HCT116 (cell line): Measurements from ENCODE around the gene USH1C. TPM values are rescaled to one million over a fixed set of nuclear protein-coding genes. Genes with fewer than 3 reads are reported as not detected.

Source experiments
- ATAC-seq: fragments of 200-7000 bp; cut with Tn5 transposase; 2 replicates; pipeline ENCODE4 v1.9.1; 2020; ENCODE audit warnings: mild to moderate bottlenecking, moderate library complexity
- BruUV-seq: library from RNA; stranded (reverse); fragments of 400-500 nt; replicated peaks from 2 replicates; lab custom pipeline; 2021; lab: Mats Ljungman, UMichigan
- CTCF ChIA-PET: fragments of 300-600 bp; sonication (Branson Sonifier 250); formaldehyde crosslinking; loops from one replicate; lab custom pipeline; 2021; ENCODE audit warnings: antibody characterized with exemption; lab: Charles Lee
- POLR2A ChIA-PET: fragments of 300-600, 350-600 bp; sonication (Branson Sonifier 250); formaldehyde crosslinking; loops from one replicate; lab custom pipeline; 2021; ENCODE audit warnings: antibody characterized with exemption; lab: Charles Lee
- RAD21 ChIA-PET, 2 experiments: fragments of 300-600 bp; sonication (Branson Sonifier 250); formaldehyde crosslinking; loops; one replicate each; lab custom pipeline; 2023; ENCODE audit warnings: low total read pairs in 2 of 2; ENCODE audit not compliant: uncharacterized antibody in 2 of 2, unreplicated experiment in 2 of 2, low non-redundant PET in 1 of 2; lab: Charles Lee
- DNase-seq: peaks from one replicate; pipeline ENCODE4 v3.0.0-alpha.2; 2010; ENCODE audit warnings: low read depth, low spot score
- H2AFZ ChIP-seq: fragments of 200-600 bp; shearing (Covaris generic), sonication (generic); 2 replicates; pipeline ENCODE4 v1.6.1; 2017; ENCODE audit warnings: low read depth, mixed run types, mixed read lengths, antibody characterized with exemption, low read length; ENCODE audit not compliant: poor library complexity, severe bottlenecking
- H3K27ac ChIP-seq: 2 replicates; pipeline ENCODE4 v1.5.1; 2012; ENCODE audit warnings: low read depth, low read length
- H3K27me3 ChIP-seq: fragments of 200-600 bp; sonication (generic); 2 replicates; pipeline ENCODE4 v1.6.1; 2016; ENCODE audit warnings: mixed run types, low read length, mixed read lengths; ENCODE audit not compliant: insufficient read depth
- H3K36me3 ChIP-seq, 2 experiments: fragments of 200-500 bp in 1 of 2; fragments of 200-600 bp in 1 of 2; sonication (Bioruptor generic) in 1 of 2; sonication (generic) in 1 of 2; 2 replicates each; pipeline versions ENCODE4 v1.5.1 to v1.6.1; 2014 to 2016; ENCODE audit warnings: low read length in 2 of 2, inconsistent platforms in 1 of 2, mixed read lengths in 1 of 2, mixed run types in 1 of 2; ENCODE audit not compliant: insufficient read depth in 2 of 2, control insufficient read depth in 1 of 2
- H3K4me1 ChIP-seq, 2 experiments: fragments of 200-600 bp in 1 of 2; sonication (generic) in 1 of 2; 2 replicates each; pipeline versions ENCODE4 v1.5.1 to v1.6.1; 2012 to 2017; ENCODE audit warnings: low read length in 2 of 2, inconsistent platforms in 1 of 2, mild to moderate bottlenecking in 1 of 2, mixed read lengths in 1 of 2, mixed run types in 1 of 2, moderate library complexity in 1 of 2; ENCODE audit not compliant: insufficient read depth in 2 of 2, control insufficient read depth in 1 of 2
- H3K4me2 ChIP-seq: fragments of 200-600 bp; sonication (generic); 2 replicates; pipeline ENCODE4 v1.6.1; 2017; ENCODE audit warnings: mixed run types, low read length, mixed read lengths
- H3K4me3 ChIP-seq, 2 experiments: fragments of 200-600 bp in 1 of 2; sonication (generic) in 1 of 2; replicated peaks in 1 of 2; 2 replicates each; pipeline ENCODE4 v1.5.1; 2011 to 2016; ENCODE audit warnings: low read length in 2 of 2, control low read depth in 1 of 2, low read depth in 1 of 2, mild to moderate bottlenecking in 1 of 2, mixed read lengths in 1 of 2, mixed run types in 1 of 2
- H3K79me2 ChIP-seq: fragments of 200-600 bp; sonication (generic); 2 replicates; pipeline ENCODE4 v1.6.1; 2017; ENCODE audit warnings: mild to moderate bottlenecking, mixed run types, low read length, moderate library complexity, mixed read lengths; ENCODE audit not compliant: insufficient read depth
- H3K9ac ChIP-seq: fragments of 200-600 bp; sonication (generic); 2 replicates; pipeline ENCODE4 v1.6.1; 2016; ENCODE audit warnings: low read length, mixed read lengths
- H3K9me2 ChIP-seq: fragments of 200-600 bp; sonication (generic), shearing (Covaris generic); 2 replicates; pipeline ENCODE4 v1.6.1; 2017; ENCODE audit warnings: mixed run types, mild to moderate bottlenecking, moderate library complexity; ENCODE audit not compliant: insufficient read depth
- H3K9me3 ChIP-seq, 2 experiments: fragments of 200-500 bp in 1 of 2; fragments of 200-600 bp in 1 of 2; sonication (Bioruptor generic) in 1 of 2; sonication (generic) in 1 of 2; 2 replicates each; pipeline ENCODE4 v1.6.1; 2014 to 2017; ENCODE audit warnings: low read length in 2 of 2, mixed read lengths in 2 of 2, inconsistent platforms in 1 of 2, low read depth in 1 of 2, mild to moderate bottlenecking in 1 of 2, mixed run types in 1 of 2, moderate library complexity in 1 of 2; ENCODE audit not compliant: control insufficient read depth in 1 of 2, insufficient read depth in 1 of 2
- H4K20me1 ChIP-seq: fragments of 200-600 bp; sonication (generic), shearing (Covaris generic); 2 replicates; pipeline ENCODE4 v1.6.1; 2017; ENCODE audit warnings: mixed run types, mild to moderate bottlenecking, moderate library complexity; ENCODE audit not compliant: insufficient read depth
- ATF3 ChIP-seq: IDR thresholded peaks from 2 replicates; pipeline ENCODE4 v1.6.1; 2012
- CEBPB ChIP-seq: IDR thresholded peaks from 2 replicates; pipeline ENCODE4 v1.6.1; 2012; ENCODE audit warnings: low read depth
- ELF1 ChIP-seq: IDR thresholded peaks from 2 replicates; pipeline ENCODE4 v1.6.1; 2012; ENCODE audit warnings: low read depth, borderline replicate concordance
- FOSL1 ChIP-seq: IDR thresholded peaks from 2 replicates; pipeline ENCODE4 v1.6.1; 2012; ENCODE audit warnings: low read depth
- MAX ChIP-seq: IDR thresholded peaks from 2 replicates; pipeline ENCODE4 v1.6.1; 2012
- POLR2AphosphoS5 ChIP-seq: IDR thresholded peaks from 2 replicates; pipeline ENCODE4 v1.6.1; 2011; ENCODE audit warnings: mild to moderate bottlenecking, low read depth, low read length, moderate library complexity
- REST ChIP-seq: IDR thresholded peaks from 2 replicates; pipeline ENCODE4 v1.6.1; 2012; ENCODE audit warnings: low read depth
- SIN3A ChIP-seq: IDR thresholded peaks from 2 replicates; pipeline ENCODE4 v1.6.1; 2012; ENCODE audit warnings: low read depth
- YY1 ChIP-seq: IDR thresholded peaks from 2 replicates; pipeline ENCODE4 v1.6.1; 2011; ENCODE audit warnings: low read length, low read depth, moderate library complexity, mild to moderate bottlenecking; ENCODE audit not compliant: insufficient replicate concordance; ENCODE audit errors: extremely low read depth
- ZFX ChIP-seq: fragments of 450-650 bp; IDR thresholded peaks from 2 replicates; pipeline ENCODE4 v1.6.1; 2017
- intact Hi-C: fragments of 100-400 bp; cut with micrococcal nuclease; formaldehyde crosslinking; loops from 2 replicates; pipeline ENCODE4 v1.10.0; 2022
- total RNA-seq: library from RNA; stranded (reverse); gene quantifications from one replicate; pipeline ENCODE4 v1.2.1, GENCODE V29; 2021; ENCODE audit not compliant: unreplicated experiment

The USH1C gene
- total RNA-seq, 1 experiment from 2014 or later = 13.4 TPM

GRCh38 chr11:17486646-17487045, 57.6 kb downstream of the USH1C start:
- Histone ChIP-seq H3K27me3 (no peaks in the 10 kb centered on the region), H2AFZ (no peak overlapping the region), H3K4me2 (no peak overlapping the region), H3K36me3 (no peaks in the 10 kb centered on the region), H4K20me1 (no peaks in the 10 kb centered on the region), H3K4me3 (no peak overlapping the region), H3K9me3 (no peaks in the 10 kb centered on the region), H3K9me2 (no peaks in the 10 kb centered on the region), H3K27ac (no peak overlapping the region), H3K79me2 (no peaks in the 10 kb centered on the region), H3K9ac (no peak overlapping the region), H3K4me1 (no peaks in the 10 kb centered on the region)
- ATAC-seq = no peak
- ChIA-PET CTCF (no interaction called here), POLR2A (no interaction called here), RAD21 (no interaction called here)
- TF ChIP-seq ZFX (no peak), REST (no peak), MAX (no peak), POLR2AphosphoS5 (no peak), YY1 (no peak), ELF1 (no peak), FOSL1 (no peak), CEBPB (no peak), SIN3A (no peak), ATF3 (no peak)
- no TSS peak for BruUV-seq
- intact Hi-C loops = no loop called here
- DNase-seq = no peak
